Measurements from ENCODE around the gene LVRN.

The LVRN gene

GRCh38 chr5:116023619-116024018 is 61.3 kb downstream of the LVRN start:
- DNase-seq, result no peak

- no peak for DNase-seq
These were observed 63.6 kb downstream of the LVRN start for GRCh38 chr5:116025866-116026265.

GRCh38 chr5:116032094-116032517 is 69.8 kb downstream of the LVRN start, which contains the start of gene ARL14EPL:
Gene ARL14EPL (plus strand): TSS chr5:116032472. CDS start chr5:116051466, 18,994 bp downstream.
- DNase-seq, result no peak

- no peak for DNase-seq
These were observed 70.7 kb downstream of the LVRN start for GRCh38 chr5:116032991-116033390.

- no peak for DNase-seq
These were observed 72.8 kb downstream of the LVRN start for GRCh38 chr5:116035123-116035522.

- DNase-seq, result no peak
These were observed 75.1 kb downstream of the LVRN start for GRCh38 chr5:116037236-116037822.

- no peak for DNase-seq
These were observed 76.5 kb downstream of the LVRN start for GRCh38 chr5:116038817-116039216.

- no peak for DNase-seq
These were observed 80.1 kb downstream of the LVRN start for GRCh38 chr5:116042375-116042774.

- DNase-seq, result no peak
These were observed 81.8 kb downstream of the LVRN start for GRCh38 chr5:116044073-116044472.

GRCh38 chr5:116045821-116046220 is 83.5 kb downstream of the LVRN start:
- no peak for DNase-seq

GRCh38 chr5:116046261-116046660 is 84.0 kb downstream of the LVRN start:
- no peak for DNase-seq

- DNase-seq, result no peak
These were observed 84.5 kb downstream of the LVRN start for GRCh38 chr5:116046823-116047222.

- no peak for DNase-seq
These were observed 96.2 kb downstream of the LVRN start for GRCh38 chr5:116058346-116058936.

GRCh38 chr5:116062352-116062751 is 100.1 kb downstream of the LVRN start:
- no peak for DNase-seq

- DNase-seq, result no peak
These were observed 101.7 kb downstream of the LVRN start for GRCh38 chr5:116063950-116064349.

GRCh38 chr5:116068028-116068632 is 105.9 kb downstream of the LVRN start:
- DNase-seq, result no peak

GRCh38 chr5:116071211-116071610 is 108.9 kb downstream of the LVRN start:
- DNase-seq, result no peak

- peak; percentile 12 for DNase-seq
These were observed 113.0 kb downstream of the LVRN start for GRCh38 chr5:116075191-116075831.

- peak; percentile 9 for DNase-seq
These were observed 114.2 kb downstream of the LVRN start for GRCh38 chr5:116076496-116076895.
